Psoas muscle (tissue), 8 donors: ENCODE measurements around the gene ENDOD1. TPM values are rescaled to one million over a fixed set of nuclear protein-coding genes. Genes with fewer than 3 reads are reported as not detected.
A peak's percentile ranks its signal among the peaks of the same experiment; 100 is the strongest.

ENCODE experiments used
- ATAC-seq, 4 donors: fragments of 200-7000 bp; cut with Tn5 transposase; one replicate each; pipeline ENCODE4 v1.9.1; 2020; ENCODE audit warnings: moderate library complexity in 3 of 4, mild to moderate bottlenecking in 2 of 4
- DNase-seq, 2 donors: peaks; one replicate each; pipeline ENCODE4 v3.0.0-alpha.2; 2020
- H3K27ac ChIP-seq: fragments of 200-600 bp; one replicate; pipeline ENCODE4 v1.8.0; 2022
- H3K27me3 ChIP-seq, 3 donors: fragments of 200-600 bp in 1 of 3; one replicate each; pipeline versions ENCODE4 v1.6.1 to v1.8.0; 2013 to 2022; ENCODE audit warnings: low read length in 2 of 3, mild to moderate bottlenecking in 2 of 3, moderate library complexity in 1 of 3; ENCODE audit not compliant: insufficient read depth in 3 of 3
- H3K36me3 ChIP-seq, 2 donors: fragments of 200-600 bp in 1 of 2; one replicate each; pipeline versions ENCODE4 v1.6.1 to v1.8.0; 2013 to 2022; ENCODE audit warnings: low read depth in 1 of 2, mild to moderate bottlenecking in 1 of 2, moderate library complexity in 1 of 2; ENCODE audit not compliant: insufficient read depth in 1 of 2
- H3K4me1 ChIP-seq: fragments of 200-600 bp; one replicate; pipeline ENCODE4 v1.8.0; 2022
- H3K4me3 ChIP-seq: fragments of 200-600 bp; one replicate; pipeline ENCODE4 v1.8.0; 2022; ENCODE audit warnings: mild to moderate bottlenecking
- H3K9me3 ChIP-seq: fragments of 200-600 bp; one replicate; pipeline ENCODE4 v1.8.0; 2022
- WGBS, 3 donors: extraction: QIAGEN DNeasy Blood & Tissue Kit; methylation state at CpG; one replicate each; pipeline versions ENCODE4 v1.1.6 to v1.1.7; 2013; 5-methylcytosine and 5-hydroxymethylcytosine counted together
- intact Hi-C, 2 donors: fragments of 100-400 bp; cut with DNase I; formaldehyde crosslinking; loops; one replicate each; pipeline versions ENCODE4 v1.11.0 to v1.14.2; 2022
- polyA plus RNA-seq, 3 donors: library from polyadenylated mRNA; stranded (reverse); fragments of 200-250 nt; gene quantifications; one replicate each; pipeline ENCODE4 v1.2.3, GENCODE V29; 2013
- total RNA-seq, 4 donors: library from RNA; stranded (reverse); fragmentation: NEBNext Ultra II Directional in 2 of 4; extraction: Animal tissue kit (Norgen Biotek cat#: 25700) in 2 of 4; gene quantifications; one replicate each; pipeline versions ENCODE4 v1.2.1 to v1.2.4, GENCODE V29; 2021 to 2023
- TF ChIP-seq, protein P1 (sequence below): fragments of 200-600 bp; IDR thresholded peaks from one replicate; pipeline ENCODE4 v1.8.0; 2022; ENCODE audit warnings: antibody characterized with exemption
- donor health status: healthy with polysubstance abuse.
- donor health status: DM: no; HTN: no; CAD: no; lungs with moderate emphysema.
- donor health status: Bipolar disorder and iron deficiency.
- donor health status: healthy.
- donor health status: DM: yes; HTN: yes; CAD: no.
- donor health status: DM: no; HTN: no; CAD: no.
- donor health status: DM: no; HTN: no; CAD: no.
- donor health status: DM: yes; HTN: yes; CAD: no.

Gene ENDOD1
- total and polyA plus RNA-seq, 7 donors: 9.8 to 55.3 (median 29.0) TPM

DNA sequence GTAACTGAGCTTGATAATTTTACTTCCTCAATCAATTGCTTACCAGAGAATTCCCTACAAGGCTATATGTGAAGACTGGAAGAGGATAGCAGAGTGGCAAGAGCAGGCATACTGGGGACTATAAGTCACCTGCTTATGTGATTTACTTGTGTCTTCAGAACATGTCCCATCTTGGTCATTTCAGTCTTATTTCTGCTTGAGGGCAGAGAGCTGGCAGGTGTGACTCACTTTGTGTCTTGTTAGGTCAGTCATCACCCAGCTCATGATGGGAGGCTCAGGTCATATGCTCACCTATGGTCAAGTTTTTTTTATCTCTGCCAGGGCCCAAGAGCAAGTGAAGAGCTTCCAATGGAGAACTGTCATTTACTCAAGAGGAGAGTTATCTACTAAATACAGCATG lies 16.7 kb upstream of the ENDOD1 start:
- ATAC-seq (no peak), DNase-seq (no peak)
- TF ChIP-seq, protein P1, sequence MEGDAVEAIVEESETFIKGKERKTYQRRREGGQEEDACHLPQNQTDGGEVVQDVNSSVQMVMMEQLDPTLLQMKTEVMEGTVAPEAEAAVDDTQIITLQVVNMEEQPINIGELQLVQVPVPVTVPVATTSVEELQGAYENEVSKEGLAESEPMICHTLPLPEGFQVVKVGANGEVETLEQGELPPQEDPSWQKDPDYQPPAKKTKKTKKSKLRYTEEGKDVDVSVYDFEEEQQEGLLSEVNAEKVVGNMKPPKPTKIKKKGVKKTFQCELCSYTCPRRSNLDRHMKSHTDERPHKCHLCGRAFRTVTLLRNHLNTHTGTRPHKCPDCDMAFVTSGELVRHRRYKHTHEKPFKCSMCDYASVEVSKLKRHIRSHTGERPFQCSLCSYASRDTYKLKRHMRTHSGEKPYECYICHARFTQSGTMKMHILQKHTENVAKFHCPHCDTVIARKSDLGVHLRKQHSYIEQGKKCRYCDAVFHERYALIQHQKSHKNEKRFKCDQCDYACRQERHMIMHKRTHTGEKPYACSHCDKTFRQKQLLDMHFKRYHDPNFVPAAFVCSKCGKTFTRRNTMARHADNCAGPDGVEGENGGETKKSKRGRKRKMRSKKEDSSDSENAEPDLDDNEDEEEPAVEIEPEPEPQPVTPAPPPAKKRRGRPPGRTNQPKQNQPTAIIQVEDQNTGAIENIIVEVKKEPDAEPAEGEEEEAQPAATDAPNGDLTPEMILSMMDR: no peak
- H3K4me1 ChIP-seq: peaks cover 26% of the 10 kb centered on the region
- intact Hi-C loops: loop anchor here in 1 of 2 donors (5.0 kb wide), 2 partner anchors 34 to 69 kb away; no protein-coding TSS in a partner anchor
- H3K27ac ChIP-seq: no peak overlapping the region
- H3K27me3 ChIP-seq: no peaks in the 10 kb centered on the region
- no peak overlapping the region for H3K4me3 ChIP-seq
- no peaks in the 10 kb centered on the region for H3K9me3 ChIP-seq
- no peaks in the 10 kb centered on the region for H3K36me3 ChIP-seq

GRCh38 chr11:95074792-95075563 lies 14.7 kb upstream of the ENDOD1 start:
- 14 to 24% (median 23%) methylated on average over 8 of the region's 8 CpGs for WGBS, 3 donors
- H3K9me3 ChIP-seq: no peaks in the 10 kb centered on the region
- TF ChIP-seq, protein P1: no peak
- DNase-seq (peak; percentile 63 to 92), ATAC-seq (peak; percentile 93 to 99 (median 96))
- peaks cover 14% of the 10 kb centered on the region for H3K4me1 ChIP-seq
- no peaks in the 10 kb centered on the region for H3K36me3 ChIP-seq
- peak overlapping the region; percentile 6 for H3K27ac ChIP-seq
- intact Hi-C loops: loop anchor here (2.0 to 5.0 kb wide), 3 partner anchors 14 to 67 kb away; partner anchors contain the start of gene ENDOD1 (in 1 of the 2)
- H3K27me3 ChIP-seq: no peaks in the 10 kb centered on the region
- no peak overlapping the region for H3K4me3 ChIP-seq

DNA sequence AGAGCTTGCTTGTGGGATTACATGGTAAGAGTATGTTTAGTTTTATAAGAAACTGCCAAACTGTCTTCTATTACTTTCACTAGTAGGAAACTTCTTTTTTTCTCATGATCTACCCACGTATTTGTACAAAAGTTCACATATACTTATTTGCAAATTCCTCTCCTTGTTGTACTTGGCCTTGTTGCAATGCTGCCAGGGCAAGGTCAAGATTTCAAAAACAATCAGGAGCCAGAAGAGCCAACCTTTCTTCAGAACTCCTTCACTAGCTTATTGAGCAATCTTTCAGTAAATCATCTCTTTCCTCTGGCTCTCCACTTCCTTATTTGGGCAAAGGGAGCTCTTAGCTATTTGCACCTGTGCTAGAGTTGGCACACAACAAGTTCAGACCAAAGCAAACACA lies 13.2 kb upstream of the ENDOD1 start:
- DNase-seq (no peak), ATAC-seq (no peak)
- H3K27me3 ChIP-seq: no peaks in the 10 kb centered on the region
- H3K36me3 ChIP-seq: no peaks in the 10 kb centered on the region
- no peak overlapping the region for H3K4me3 ChIP-seq
- intact Hi-C loops: no loop called here
- 46 to 49% (median 47%) methylated on average over 1 of the region's 1 CpG for WGBS, 3 donors
- peaks cover 14% of the 10 kb centered on the region for H3K4me1 ChIP-seq
- no peak overlapping the region for H3K27ac ChIP-seq
- H3K9me3 ChIP-seq: no peaks in the 10 kb centered on the region
- TF ChIP-seq, protein P1: no peak

DNA sequence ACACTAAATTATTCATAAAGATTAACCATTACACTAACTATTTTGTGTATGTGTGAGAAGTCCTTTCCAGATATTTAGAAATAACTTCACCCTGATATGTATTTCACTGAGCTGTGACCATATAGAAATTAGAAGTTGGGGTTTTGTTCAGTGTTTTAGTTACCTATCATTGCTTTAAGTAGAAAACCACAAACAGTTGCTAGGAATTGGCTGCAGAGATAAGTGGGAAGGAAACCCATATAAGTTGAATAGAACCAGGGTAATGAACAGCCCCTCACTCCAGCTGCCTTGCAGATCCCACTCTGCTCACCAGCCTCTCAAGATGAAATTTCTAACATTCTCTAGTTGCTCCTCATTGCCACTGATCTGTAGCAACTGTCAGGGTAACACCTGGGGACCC lies 12.7 kb upstream of the ENDOD1 start:
- ATAC-seq (no peak), DNase-seq (no peak)
- TF ChIP-seq, protein P1: no peak
- Histone ChIP-seq H3K27ac (no peak overlapping the region), H3K4me3 (no peak overlapping the region), H3K4me1 (peaks cover 14% of the 10 kb centered on the region), H3K9me3 (no peaks in the 10 kb centered on the region), H3K36me3 (no peaks in the 10 kb centered on the region), H3K27me3 (no peaks in the 10 kb centered on the region)
- intact Hi-C loops: no loop called here

GRCh38 chr11:95078526-95078925 lies 11.1 kb upstream of the ENDOD1 start:
- 86 to 92% (median 89%) methylated on average over 1 of the region's 1 CpG for WGBS, 3 donors
- Histone ChIP-seq H3K27me3 (no peaks in the 10 kb centered on the region), H3K4me1 (peaks cover 14% of the 10 kb centered on the region), H3K36me3 (no peaks in the 10 kb centered on the region), H3K27ac (no peak overlapping the region), H3K4me3 (no peak overlapping the region), H3K9me3 (no peaks in the 10 kb centered on the region)
- intact Hi-C loops: no loop called here
- TF ChIP-seq, protein P1: no peak
- no peak for DNase-seq
- no peak for ATAC-seq
